Measurements from ENCODE around the gene YLPM1.

Gene YLPM1

GRCh38 chr14:74875941-74876913 lies 113.1 kb downstream of the YLPM1 start, which contains the start of gene PROX2:
TSS of gene PROX2 (minus strand) at chr14:74876145. CDS start at chr14:74863834, 12,311 bp downstream.
- peak; percentile 17 to 18 for DNase-seq

GRCh38 chr14:74879427-74880182 lies 116.5 kb downstream of the YLPM1 start:
- DNase-seq: no peak

GRCh38 chr14:74881431-74882102 lies 118.5 kb downstream of the YLPM1 start, which contains the start of gene DLST:
TSS of gene DLST (plus strand) at chr14:74881916. CDS start at chr14:74881954, 38 bp downstream.
- DNase-seq: peak; percentile 82 to 88

GRCh38 chr14:74882103-74882920 lies 119.2 kb downstream of the YLPM1 start:
- DNase-seq: peak; percentile 60 to 75

Data from CD4-positive, alpha-beta T cell treated with Interleukin-4 for 1 hour (primary cell).